RPMI8226 (cell line): ENCODE results near the gene CUEDC2.

Source experiments
- DNase-seq: peaks from one replicate; pipeline ENCODE4 v3.0.0-alpha.2; 2015

CUEDC2 gene

GRCh38 chr10:102424145-102424544, 8.2 kb downstream of the CUEDC2 start:
- no peak for DNase-seq

- DNase-seq = no peak
Measured at GRCh38 chr10:102423372-102423968, 8.9 kb downstream of the CUEDC2 start.

GRCh38 chr10:102422545-102423129, 9.7 kb downstream of the CUEDC2 start:
- no peak for DNase-seq

- peak; percentile 32 for DNase-seq
Measured at GRCh38 chr10:102421757-102422512, 10.4 kb downstream of the CUEDC2 start.

- DNase-seq = no peak
Measured at GRCh38 chr10:102421507-102421756, 10.9 kb downstream of the CUEDC2 start.

GRCh38 chr10:102420714-102421506, 11.5 kb downstream of the CUEDC2 start, which contains the start of gene FBXL15:
Gene FBXL15 (plus strand): TSS chr10:102420836. CDS start chr10:102421130, 294 bp downstream.
- DNase-seq = peak; percentile 95

GRCh38 chr10:102420181-102420713, 12.1 kb downstream of the CUEDC2 start:
- DNase-seq = no peak

GRCh38 chr10:102419269-102420180, 12.8 kb downstream of the CUEDC2 start:
- DNase-seq = peak; percentile 66

GRCh38 chr10:102418622-102419268, 13.6 kb downstream of the CUEDC2 start, which contains the start of gene PSD:
Gene PSD (minus strand): TSS chr10:102418785. CDS start chr10:102417038, 1,747 bp downstream.
- no peak for DNase-seq

- DNase-seq = no peak
Measured at GRCh38 chr10:102416695-102417094, 15.7 kb downstream of the CUEDC2 start.

- no peak for DNase-seq
Measured at GRCh38 chr10:102416283-102416682, 16.1 kb downstream of the CUEDC2 start.

- DNase-seq = no peak
Measured at GRCh38 chr10:102414749-102415148, 17.6 kb downstream of the CUEDC2 start.

GRCh38 chr10:102413806-102414561, 18.4 kb downstream of the CUEDC2 start:
- no peak for DNase-seq

- DNase-seq = peak; percentile 59
Measured at GRCh38 chr10:102413053-102413705, 19.2 kb downstream of the CUEDC2 start.

GRCh38 chr10:102412293-102412692, 20.1 kb downstream of the CUEDC2 start:
- no peak for DNase-seq

GRCh38 chr10:102411341-102412255, 20.8 kb downstream of the CUEDC2 start:
- no peak for DNase-seq

GRCh38 chr10:102410429-102411073, 21.8 kb downstream of the CUEDC2 start:
- DNase-seq = no peak
